GM04503 (cell line): ENCODE measurements around the gene SPATA17.

Experiments used
- DNase-seq: peaks from one replicate; pipeline ENCODE4 v3.0.0-alpha.2; 2012; ENCODE audit warnings: low read depth

SPATA17 gene

DNA sequence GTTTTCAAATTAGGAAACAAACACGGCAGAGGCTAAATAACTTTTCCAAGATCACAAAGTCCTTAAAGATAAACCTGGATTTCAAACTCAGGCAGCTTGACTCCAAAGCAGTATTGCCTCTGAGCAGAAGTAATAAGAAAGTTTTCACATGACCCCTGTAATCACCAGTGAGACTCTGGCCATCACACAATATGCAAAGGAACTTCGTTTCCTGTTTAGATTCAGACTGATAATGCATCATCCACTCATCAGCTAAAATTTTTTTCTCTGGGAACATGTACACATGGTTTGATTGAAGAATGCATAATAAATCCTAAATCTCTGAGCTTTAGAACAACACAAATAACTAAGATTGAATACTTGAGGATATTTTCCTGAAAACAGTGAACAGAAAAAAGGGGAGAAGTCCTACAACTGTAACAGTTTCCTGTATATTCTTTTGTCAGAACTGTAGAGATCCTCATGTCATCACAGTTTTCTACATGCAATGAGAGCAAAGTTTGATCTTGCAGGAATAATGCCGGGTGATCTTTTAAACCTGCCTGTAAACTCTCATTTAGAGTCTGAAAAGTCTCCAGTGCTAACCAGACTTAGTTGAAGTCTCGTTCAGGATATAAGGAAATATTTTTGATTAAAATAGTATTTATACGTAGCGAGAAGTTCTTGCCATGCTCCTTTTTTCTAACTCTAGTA lies 225.3 kb downstream of the SPATA17 start:
- no peak for DNase-seq

DNA sequence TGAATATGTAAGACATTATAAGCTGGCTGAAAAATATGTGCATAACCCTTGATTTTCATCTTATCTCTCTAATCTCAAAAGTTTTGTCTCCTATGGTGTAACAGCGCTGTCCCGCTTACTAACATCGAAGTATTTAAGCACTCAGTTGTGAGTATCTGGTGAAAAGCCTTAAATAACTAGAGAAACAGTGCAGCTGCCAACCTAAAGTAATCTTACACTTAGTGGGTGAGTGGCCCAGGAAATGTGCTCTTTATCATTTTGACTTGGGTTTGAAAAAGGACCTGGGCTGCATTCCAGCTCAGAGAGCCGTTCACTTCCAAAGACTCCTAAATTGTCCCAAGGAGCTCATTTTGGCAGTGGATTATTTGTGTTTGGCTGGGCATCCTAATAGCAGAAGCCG lies 225.9 kb downstream of the SPATA17 start:
- no peak for DNase-seq

DNA sequence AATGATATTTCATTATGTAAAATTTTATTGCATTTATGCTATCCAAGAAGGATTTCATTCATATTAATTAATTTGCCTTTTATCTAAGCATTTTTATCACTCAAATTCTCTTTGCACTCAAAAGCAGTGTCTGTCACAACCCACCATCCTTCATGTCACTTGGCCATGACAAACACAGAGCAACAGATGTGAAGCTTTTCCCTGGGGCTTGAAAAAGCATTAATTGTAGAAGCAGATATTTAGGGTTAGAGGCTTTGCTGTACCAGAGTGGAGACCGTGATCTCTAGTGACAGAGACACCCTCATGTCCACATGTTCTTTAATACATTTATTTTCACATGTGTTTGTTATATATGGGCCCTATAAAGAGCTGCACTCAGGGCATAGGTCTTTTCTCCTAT lies 230.5 kb downstream of the SPATA17 start:
- no peak for DNase-seq

DNA sequence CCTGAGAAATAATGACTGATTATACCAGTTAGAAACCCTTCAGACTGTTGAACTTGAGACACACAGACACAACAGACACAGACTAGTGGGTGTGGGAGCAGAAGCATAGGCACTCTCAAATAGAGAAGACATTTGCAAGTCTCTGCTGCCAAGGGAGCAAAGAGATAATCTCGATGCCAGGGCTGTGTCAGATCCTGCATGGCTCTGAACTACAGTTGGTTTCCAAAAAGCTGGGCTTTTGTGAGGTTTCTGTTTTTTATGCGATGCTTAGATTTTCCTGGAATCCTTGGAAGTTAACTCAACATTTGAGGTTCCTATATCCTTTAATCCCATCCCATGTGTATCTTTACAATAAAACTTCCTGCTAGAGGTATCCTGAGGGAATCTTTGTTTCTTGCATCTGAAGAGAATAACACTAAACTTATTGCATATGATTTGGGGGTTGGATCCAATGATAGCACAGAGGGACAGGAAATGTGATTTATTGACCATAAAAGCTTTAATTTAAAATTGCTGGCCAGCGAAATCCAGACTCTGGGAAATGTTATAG lies 236.4 kb downstream of the SPATA17 start:
- no peak for DNase-seq

DNA sequence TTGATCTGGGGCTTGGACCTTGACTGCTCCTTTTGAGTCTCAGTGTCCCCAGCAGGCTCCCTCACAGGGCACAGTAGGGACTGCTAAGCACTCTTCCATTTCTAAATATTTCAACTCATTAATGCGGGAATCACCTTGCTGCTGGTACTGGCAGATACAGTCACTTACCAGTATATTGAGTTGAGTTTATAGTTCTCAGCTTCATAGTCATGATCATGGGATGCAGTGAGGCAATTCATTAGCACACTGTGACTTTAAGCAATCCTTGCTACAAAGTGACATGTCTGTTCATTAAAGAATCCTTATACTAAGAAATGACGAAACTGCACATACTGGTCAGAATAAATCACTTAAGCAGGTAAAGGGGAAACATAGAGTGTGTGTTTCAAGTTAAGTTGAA lies 240.8 kb downstream of the SPATA17 start:
- no peak for DNase-seq

DNA sequence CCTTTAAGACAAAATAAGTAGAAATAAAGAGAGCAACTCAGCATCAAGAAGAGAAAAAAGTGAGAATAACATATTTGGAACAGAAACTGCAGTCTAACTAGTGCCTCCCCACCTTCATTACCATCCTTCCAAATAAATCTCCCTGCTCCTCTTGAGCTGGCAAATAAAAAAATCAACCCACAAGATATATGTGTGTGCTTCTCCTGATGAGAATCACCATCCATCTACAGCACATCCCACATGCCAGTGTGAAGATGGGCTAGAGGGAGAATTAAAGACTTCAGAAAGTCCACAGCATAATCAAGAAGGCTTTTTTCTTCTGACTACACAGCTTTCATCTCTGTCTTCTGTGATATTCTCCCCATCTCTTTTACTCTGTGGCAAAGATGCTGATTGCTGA lies 244.1 kb downstream of the SPATA17 start:
- DNase-seq, result no peak

DNA sequence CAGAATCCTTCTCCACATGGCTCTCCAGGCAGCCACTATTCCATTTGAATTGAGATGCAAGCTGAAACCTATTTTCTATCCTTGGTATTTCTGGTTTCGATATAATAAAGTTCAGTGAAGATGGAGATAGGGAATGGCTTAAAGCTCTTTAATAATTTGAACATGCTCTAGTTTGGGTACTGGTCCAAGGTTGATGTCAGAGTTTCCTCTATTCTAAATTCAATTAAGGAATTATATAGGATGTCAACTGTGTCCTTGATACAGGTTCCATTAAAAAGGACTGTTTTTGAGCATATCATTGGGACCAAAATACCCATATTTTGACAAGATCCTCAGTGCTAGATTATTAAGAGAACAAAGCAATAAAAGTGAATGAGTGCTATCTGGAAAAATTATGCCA lies 245.3 kb downstream of the SPATA17 start:
- DNase-seq, result no peak

DNA sequence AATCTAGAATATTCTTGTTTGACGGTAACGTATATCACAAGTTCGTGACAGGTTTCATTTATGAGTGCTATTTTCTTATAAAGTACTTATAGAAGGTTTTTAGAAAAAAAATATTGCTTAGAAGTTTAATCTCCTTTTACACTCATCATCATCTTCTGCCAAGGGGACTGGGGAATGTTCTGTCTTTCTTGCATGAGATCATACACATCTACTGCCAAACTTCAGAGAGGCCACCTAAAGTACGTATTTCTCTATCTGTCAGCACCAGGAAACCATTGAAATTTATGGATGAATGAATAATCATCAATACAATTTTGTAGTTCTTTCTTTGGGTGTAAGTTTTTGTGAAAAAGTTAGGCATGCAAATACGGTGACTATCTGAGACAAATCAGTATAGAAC lies 245.8 kb downstream of the SPATA17 start:
- no peak for DNase-seq

DNA sequence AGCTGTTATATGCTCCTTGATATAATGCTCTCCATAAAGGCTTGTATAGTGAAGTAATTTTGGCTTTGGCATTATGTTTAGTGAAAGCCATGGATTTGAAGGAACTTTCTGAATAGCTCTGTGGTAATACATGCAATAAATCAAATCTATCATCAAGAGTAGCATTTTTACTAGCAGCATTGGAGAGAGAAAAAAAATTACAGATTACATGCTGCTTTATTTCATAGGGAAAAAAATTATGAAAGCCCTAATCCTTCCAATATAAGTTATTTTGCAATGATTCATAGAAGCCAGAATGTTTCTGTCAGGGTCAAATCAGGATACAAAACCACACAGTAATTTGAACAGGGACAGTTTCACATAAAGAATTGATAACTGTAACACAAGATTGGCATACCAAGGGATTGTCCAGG lies 250.0 kb downstream of the SPATA17 start:
- peak; percentile 48 for DNase-seq

DNA sequence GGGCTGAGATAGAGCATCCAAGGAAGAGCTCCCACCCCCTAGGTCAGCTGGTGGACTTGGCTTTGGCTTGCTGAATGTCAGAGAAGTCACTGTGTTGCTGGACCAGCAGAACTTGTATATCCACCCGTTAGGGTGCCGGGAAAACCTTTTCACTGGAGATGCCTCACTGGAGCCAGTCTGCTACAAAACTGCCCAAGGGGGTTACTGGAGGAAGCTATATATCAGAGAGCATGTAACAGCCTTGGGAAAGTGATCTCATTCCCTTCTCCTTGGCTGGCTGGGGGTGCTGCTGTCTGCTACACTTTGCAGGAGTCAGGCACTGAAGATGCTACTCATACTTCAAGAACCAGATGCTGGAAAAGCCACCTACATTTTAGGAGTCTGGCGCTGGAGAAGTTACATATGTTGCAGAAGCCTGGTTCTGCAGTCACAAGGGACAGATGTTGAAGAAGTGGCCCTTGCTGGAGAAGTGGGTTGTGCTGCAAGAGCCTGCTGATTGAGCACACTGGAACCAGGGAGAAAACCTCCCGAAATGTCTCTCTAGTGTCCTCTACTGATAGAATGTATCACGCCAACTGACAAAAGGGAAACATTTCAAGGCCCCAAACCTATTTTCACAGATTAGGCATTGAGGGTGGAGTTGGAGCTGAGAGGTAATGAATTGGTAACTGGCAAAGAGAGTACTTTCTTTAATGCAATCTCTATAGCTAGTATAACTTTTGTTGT lies 250.6 kb downstream of the SPATA17 start:
- peak; percentile 21 for DNase-seq

DNA sequence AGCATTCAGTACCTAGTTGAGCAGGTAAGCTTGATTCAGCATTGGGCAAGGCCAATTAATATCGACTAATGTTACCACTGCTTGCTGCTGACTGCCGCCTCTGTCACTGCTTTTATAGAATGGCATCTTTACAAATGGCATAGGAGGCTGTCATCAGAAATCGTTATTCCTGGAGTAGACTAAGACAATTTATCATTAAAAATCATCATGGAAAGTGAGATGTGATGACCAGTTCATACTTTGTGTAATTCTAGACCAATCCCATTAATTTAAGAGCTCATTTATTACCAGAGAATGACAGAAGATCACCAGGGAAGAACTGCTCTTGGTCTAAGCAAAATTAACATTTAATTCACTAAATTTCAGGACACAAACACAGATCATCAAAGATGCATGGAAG lies 254.0 kb downstream of the SPATA17 start:
- no peak for DNase-seq

DNA sequence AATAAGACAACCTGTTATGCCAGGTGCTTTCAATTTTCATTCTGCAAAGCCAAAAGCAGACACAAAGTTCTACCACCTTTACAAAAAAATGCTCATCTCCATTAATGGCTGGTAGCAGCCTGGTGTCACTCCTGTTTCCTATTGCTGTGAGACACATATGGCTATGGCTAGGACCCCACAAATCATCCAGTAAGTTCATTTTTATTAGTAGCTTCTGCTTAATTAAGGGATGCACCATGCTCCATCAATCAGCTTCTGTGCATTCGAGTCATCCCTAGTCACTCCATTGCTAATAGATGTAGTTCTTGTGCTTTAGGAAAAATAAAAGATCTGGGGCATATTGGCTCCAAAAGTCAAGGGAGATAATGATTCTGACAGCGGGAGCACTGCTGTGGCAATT lies 257.2 kb downstream of the SPATA17 start:
- no peak for DNase-seq

DNA sequence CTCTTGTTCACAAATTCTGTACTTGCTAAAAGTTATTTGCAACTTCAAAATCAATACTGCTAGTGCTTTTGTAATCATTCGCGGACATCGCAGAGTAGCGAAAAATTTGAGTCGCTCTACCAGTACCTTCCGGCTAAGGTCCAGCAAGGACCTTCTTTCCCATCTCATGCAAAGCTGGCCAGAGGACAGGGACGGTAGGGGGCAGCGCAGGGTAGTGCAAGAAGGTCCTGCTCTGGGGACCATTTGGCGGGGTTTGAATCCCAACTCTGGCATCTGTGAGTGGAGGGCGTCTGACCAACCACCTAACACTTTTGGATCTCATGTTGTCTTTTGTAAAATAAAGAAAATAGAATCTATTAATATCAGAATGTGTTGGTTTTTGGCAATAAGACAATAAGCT lies 258.3 kb downstream of the SPATA17 start:
- no peak for DNase-seq

DNA sequence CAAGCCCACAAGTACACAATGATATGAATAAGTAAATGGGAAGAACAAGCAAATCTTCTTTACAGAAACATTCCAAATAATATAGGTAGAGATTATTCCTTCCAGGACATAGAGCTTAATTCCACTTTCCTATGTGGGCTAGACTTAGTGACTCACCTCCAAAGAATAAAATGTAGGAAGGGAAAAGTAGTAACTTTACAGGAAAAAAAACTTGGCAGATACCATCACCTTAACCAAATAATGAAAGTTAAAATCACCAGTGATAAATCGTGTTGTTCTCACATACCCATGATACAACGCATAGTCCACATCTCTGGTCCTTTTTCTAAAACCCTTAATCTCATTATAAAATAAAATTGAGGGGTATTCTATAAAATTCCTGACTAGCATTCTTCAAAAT lies 260.8 kb downstream of the SPATA17 start:
- no peak for DNase-seq

DNA sequence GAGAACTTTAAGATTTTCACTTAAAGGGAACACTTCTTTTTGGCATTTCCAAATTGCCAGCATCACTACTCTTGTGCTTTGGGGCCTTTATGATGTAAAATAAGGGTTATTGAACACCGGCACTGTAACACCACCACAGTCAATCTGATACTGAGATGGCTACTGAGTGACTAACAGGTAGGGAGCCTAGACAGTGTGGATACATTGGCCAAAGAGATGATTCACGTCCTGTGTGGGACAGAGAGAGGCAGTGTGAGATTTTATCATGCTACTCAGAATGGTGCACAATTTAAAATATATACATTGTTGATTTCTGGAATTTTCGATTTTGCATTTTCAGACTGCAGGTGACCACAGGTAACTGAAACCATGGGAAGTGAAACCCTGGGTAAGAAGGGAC lies 261.6 kb downstream of the SPATA17 start:
- no peak for DNase-seq

DNA sequence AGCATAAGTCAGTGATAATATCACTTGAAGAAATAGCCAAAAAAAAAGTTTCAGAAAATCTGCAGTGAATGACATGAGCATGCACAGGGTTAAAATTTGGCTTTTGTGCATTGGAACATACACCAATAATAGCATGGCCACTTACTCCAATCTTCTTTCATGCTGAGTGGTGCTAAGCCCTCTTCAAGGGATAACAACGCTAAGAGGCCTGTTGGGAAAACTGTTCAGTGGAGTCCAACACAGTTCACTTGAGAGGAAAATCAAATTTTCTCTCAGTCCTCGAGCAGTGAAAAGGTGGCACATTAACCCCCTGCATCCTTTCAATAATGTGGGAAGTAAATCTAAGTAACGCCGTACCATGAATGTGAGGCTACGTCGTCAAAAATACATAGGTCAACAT lies 264.7 kb downstream of the SPATA17 start:
- DNase-seq, result no peak

DNA sequence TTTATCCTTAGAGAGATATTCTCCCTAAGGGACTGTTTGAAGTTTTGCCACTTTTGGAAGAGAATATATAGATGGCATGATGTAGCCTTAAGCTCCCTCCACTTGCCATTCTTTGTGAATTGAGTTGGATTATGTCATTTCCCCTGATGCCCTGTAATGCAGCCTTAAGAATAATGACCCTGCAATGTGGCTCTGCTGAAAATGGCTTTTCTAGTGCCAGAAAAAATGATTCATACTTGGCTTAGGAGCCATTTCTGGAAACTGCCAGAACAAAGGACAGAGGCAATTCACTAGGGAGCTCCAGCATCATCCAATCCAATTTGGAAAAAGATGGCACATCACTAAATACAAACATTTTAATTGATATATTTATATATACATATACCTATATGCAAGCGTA lies 265.3 kb downstream of the SPATA17 start:
- DNase-seq, result peak; percentile 35

DNA sequence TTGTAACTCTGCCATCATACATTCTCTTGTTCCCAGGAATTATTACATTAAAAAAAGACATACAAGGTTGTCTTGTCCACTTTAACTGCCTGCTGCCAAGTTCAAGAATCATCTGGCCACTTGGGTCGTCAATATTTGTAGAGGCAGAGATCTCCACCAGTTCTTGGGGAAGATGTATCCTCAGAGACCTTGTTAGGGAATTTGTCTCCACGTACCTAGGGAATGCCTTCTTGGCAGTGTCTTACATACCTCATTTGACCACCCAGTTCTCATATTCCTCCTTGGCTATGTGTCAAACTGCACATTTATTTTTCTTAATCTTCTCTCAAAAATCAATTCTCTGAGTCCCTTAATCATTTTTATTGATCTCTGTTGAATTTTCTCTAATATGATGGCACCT lies 266.0 kb downstream of the SPATA17 start:
- no peak for DNase-seq

DNA sequence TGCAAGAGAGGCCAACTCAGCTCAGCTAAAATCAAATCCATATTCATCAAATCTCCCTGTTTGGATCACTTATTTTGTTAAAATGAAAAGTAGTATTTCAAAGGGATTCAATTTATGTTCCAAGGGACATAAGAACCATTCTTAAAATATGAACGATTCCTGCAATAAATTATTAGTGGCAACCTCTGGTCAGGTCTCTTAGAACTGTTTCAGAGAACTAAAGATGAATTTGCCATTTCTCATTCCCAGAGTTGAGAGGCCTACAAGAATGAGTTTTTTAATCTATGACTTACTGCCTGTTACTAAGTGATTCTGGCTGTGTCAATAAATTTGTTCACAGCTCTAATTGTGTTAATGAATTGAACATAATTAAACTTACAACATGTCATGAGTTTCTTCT lies 268.5 kb downstream of the SPATA17 start:
- no peak for DNase-seq

DNA sequence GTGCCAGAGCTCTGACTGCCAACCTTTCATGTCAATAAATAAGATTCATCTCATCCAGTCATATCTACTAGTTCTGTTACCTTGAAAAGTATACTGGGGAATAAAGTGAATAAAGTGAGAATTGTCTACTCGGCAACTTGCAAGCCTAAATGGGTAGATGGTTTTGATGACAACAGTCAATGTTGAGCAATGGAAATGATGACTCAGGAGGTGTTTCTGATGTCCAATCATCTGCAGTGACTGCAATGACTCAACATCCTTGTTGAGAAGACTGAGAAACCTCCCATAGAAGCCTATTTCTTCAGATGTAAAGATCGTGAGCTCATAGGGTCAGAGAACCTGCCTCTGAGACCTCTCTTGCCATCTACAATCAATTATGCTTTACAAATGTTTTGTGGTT lies 276.4 kb downstream of the SPATA17 start:
- DNase-seq, result peak; percentile 3

DNA sequence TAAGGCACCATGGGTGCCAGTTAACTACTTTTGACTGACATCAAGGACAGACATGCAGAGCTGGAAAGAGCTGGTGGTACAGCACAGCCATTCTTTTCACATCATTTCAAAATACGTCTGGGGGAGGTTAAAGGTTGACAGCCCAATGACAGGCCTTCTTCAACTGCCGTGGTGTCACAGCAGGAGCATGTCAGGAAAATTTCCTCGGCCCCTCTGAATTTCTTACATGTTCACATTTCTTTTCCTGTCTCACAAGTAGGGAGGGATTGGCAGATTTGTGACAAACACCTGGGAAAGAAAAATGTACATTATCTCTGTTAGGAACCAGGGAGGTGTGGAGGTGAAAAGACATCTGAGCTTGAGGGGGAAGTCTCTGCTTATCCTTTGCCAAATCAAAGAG lies 279.1 kb downstream of the SPATA17 start:
- no peak for DNase-seq

DNA sequence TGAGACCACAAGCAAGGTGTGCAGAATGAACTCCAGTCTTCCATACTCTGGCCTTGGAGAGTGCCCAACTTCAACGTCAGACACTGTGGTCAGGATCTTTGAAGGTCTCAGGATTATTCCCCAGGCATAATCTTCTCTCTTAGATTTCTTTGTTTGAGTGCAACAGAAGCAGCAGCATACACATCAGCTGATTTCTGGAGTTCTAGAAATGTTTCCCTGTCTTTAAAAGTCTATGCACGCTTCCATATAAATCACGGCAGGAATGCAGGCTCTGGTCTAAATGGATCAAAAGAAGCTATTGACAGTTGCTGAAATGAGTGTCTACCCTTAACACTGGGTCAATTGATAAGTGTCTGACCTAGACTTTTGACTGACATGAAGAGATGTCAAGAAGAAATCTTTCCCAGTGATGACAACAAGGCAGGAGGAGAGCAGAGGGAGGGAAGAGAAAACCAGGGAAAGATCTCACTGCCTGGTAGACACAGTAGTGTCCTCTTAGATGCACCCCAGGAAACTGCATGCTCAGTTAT lies 279.7 kb downstream of the SPATA17 start:
- no peak for DNase-seq

DNA sequence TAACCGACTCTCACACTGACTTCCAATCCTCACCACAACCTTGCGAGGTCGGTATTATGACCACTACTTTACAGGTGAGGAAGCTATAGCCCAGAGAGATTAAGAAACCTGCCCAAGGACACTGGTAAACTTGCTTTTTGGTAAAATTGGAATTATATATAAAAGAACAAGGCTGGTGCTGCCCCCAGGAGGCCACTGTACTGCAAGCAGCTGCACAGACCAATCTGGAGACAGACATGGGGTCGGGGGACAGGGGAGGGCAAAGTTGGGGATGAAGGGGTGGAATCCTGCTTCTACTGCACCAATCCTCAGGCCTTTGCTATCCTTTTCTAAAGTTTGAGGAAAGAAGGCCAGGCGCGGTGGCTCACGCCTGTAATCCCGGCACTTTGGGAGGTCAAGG lies 280.8 kb downstream of the SPATA17 start:
- no peak for DNase-seq
